ENCODE data around the gene SLC13A4. TPM values are rescaled to one million over a fixed set of nuclear protein-coding genes. Genes with fewer than 3 reads are reported as not detected.

Gene SLC13A4
- total RNA-seq, 1 experiment from 2014 or later = not detected

GRCh38 chr7:135678612-135679575 is 49.1 kb downstream of the SLC13A4 start:
- DNase-seq = no peak
- intact Hi-C loops (cut with micrococcal nuclease; ENCODE audit: unreplicated experiment) = no loop called here
- Mint-ChIP-seq H3K27ac (ENCODE audit: unreplicated experiment) (no peak overlapping the region), H3K4me1 (ENCODE audit: low read depth, unreplicated experiment) (peaks cover 10% of the 10 kb centered on the region), H3K4me3 (ENCODE audit: low read depth, unreplicated experiment) (no peak overlapping the region), H3K9me3 (ENCODE audit: low read depth, unreplicated experiment) (no peaks in the 10 kb centered on the region), H3K27me3 (ENCODE audit: unreplicated experiment) (no peaks in the 10 kb centered on the region), H3K36me3 (ENCODE audit: insufficient read depth, unreplicated experiment) (peaks cover 19% of the 10 kb centered on the region)
- no peak for TF ChIP-seq CTCF (IDR thresholded peaks at IDR 0.05; ENCODE audit: unreplicated experiment)
- CTCF ChIA-PET = no interaction called here
- no TSS peak for BruUV-seq (replicated peaks)

- CTCF ChIA-PET = interaction anchor here (1.0 to 1.1 kb wide), 3 partner anchors 9 to 399 kb away, joined by 3 to 4 read pairs (median 3); no protein-coding TSS in a partner anchor
- Mint-ChIP-seq H3K27ac (ENCODE audit: unreplicated experiment) (no peak overlapping the region), H3K4me3 (ENCODE audit: low read depth, unreplicated experiment) (no peak overlapping the region), H3K4me1 (ENCODE audit: low read depth, unreplicated experiment) (peaks cover 8% of the 10 kb centered on the region), H3K9me3 (ENCODE audit: low read depth, unreplicated experiment) (no peaks in the 10 kb centered on the region), H3K27me3 (ENCODE audit: unreplicated experiment) (no peaks in the 10 kb centered on the region), H3K36me3 (ENCODE audit: insufficient read depth, unreplicated experiment) (peaks cover 15% of the 10 kb centered on the region)
- TF ChIP-seq CTCF (IDR thresholded peaks at IDR 0.05; ENCODE audit: unreplicated experiment) = no peak
- intact Hi-C loops (cut with micrococcal nuclease; ENCODE audit: unreplicated experiment) = loop anchor here (1.0 kb wide), 1 partner anchor 336 kb away; no protein-coding TSS in a partner anchor
- DNase-seq = no peak
- BruUV-seq (replicated peaks) = no TSS peak
Measured at GRCh38 chr7:135673360-135673706, 54.7 kb downstream of the SLC13A4 start.

DNA sequence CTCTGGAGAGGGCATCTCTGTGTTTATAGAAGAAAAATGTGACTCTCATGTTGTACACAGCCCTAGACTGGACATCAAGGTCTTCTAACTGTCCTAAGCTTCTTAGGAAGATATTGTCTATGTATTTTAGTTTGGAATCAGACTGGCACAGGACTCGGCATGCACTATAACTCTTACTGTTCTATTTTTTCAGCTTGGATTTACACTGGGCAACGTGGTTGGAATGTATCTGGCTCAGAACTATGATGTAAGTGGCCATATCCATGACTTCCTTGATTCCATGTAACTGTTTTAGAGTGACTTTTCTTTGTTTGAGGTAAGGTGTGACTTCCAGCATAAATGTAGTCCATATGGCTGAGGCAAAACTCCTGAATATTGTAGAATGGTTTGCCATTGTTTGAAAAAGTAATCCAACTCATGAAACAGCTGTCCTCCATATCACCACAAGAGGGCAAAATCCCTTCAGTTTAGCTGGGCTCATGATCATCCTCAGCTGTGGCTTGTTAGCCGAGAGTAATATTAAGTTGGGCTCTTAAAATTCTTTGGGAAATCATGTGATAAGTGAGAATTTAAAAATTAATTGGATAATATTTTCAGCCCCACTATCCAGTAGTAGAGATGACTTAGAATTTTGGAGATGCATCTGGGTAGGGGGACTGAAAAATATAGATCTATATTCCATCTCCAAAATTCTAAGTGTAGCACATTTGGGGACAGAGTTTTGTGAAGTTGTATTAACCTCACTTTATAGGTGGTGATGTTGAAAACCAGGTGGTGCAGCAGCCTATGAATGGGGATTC is 55.2 kb downstream of the SLC13A4 start:
- peak; percentile 29 for DNase-seq
- H3K36me3 Mint-ChIP-seq (ENCODE audit: insufficient read depth, unreplicated experiment) = peaks cover 15% of the 10 kb centered on the region
- intact Hi-C loops (cut with micrococcal nuclease; ENCODE audit: unreplicated experiment) = loop anchor here (1.0 kb wide), 1 partner anchor 337 kb away; no protein-coding TSS in a partner anchor
- H3K27me3 Mint-ChIP-seq (ENCODE audit: unreplicated experiment) = no peaks in the 10 kb centered on the region
- CTCF ChIA-PET = interaction anchor here (1.0 to 1.1 kb wide), 3 partner anchors 9 to 399 kb away, joined by 3 to 4 read pairs (median 3); no protein-coding TSS in a partner anchor
- H3K27ac Mint-ChIP-seq (ENCODE audit: unreplicated experiment) = no peak overlapping the region
- peaks cover 8% of the 10 kb centered on the region for H3K4me1 Mint-ChIP-seq (ENCODE audit: low read depth, unreplicated experiment)
- H3K4me3 Mint-ChIP-seq (ENCODE audit: low read depth, unreplicated experiment) = no peak overlapping the region
- TF ChIP-seq CTCF (IDR thresholded peaks at IDR 0.05; ENCODE audit: unreplicated experiment) = peak; percentile 70
- BruUV-seq (replicated peaks) = no TSS peak
- H3K9me3 Mint-ChIP-seq (ENCODE audit: low read depth, unreplicated experiment) = no peaks in the 10 kb centered on the region

- no peak for DNase-seq
- Mint-ChIP-seq H3K9me3 (ENCODE audit: low read depth, unreplicated experiment) (no peaks in the 10 kb centered on the region), H3K36me3 (ENCODE audit: insufficient read depth, unreplicated experiment) (peaks cover 12% of the 10 kb centered on the region), H3K27ac (ENCODE audit: unreplicated experiment) (no peak overlapping the region), H3K27me3 (ENCODE audit: unreplicated experiment) (no peaks in the 10 kb centered on the region), H3K4me1 (ENCODE audit: low read depth, unreplicated experiment) (peaks cover 8% of the 10 kb centered on the region), H3K4me3 (ENCODE audit: low read depth, unreplicated experiment) (no peak overlapping the region)
- TF ChIP-seq CTCF (IDR thresholded peaks at IDR 0.05; ENCODE audit: unreplicated experiment) = no peak
- intact Hi-C loops (cut with micrococcal nuclease; ENCODE audit: unreplicated experiment) = no loop called here
- BruUV-seq (replicated peaks) = no TSS peak
- CTCF ChIA-PET = interaction anchor here (0.8 kb wide), 1 partner anchor 9 kb away, joined by 3 read pairs; no protein-coding TSS in a partner anchor
Measured at GRCh38 chr7:135670179-135670578, 57.8 kb downstream of the SLC13A4 start.

Measured in Calu3 (cell line).